AG09309 (cell line): ENCODE results near the gene APPL2.

Source experiments
- DNase-seq: peaks from one replicate; pipeline ENCODE4 v3.0.0-alpha.2; 2010; ENCODE audit warnings: low read depth
- H3K4me3 ChIP-seq: 2 replicates; pipeline ENCODE4 v1.5.1; 2011; ENCODE audit warnings: mild to moderate bottlenecking, low read depth, low read length, moderate library complexity; ENCODE audit not compliant: control insufficient read depth
- CTCF ChIP-seq: IDR thresholded peaks from 2 replicates; pipeline ENCODE4 v1.5.1; 2011; ENCODE audit warnings: mild to moderate bottlenecking, low read depth, low read length, inconsistent platforms; ENCODE audit not compliant: insufficient read depth, control insufficient read depth; ENCODE audit errors: missing control alignments

Gene APPL2

GRCh38 chr12:105235732-105236476 is at the start of gene APPL2:
Gene APPL2 (minus strand): TSS chr12:105236174. CDS start chr12:105236012, 162 bp downstream.
- TF ChIP-seq CTCF: peak; percentile 8
- peak within 1 kb of the TSS; percentile 68 for H3K4me3 ChIP-seq
- DNase-seq: no peak

DNA sequence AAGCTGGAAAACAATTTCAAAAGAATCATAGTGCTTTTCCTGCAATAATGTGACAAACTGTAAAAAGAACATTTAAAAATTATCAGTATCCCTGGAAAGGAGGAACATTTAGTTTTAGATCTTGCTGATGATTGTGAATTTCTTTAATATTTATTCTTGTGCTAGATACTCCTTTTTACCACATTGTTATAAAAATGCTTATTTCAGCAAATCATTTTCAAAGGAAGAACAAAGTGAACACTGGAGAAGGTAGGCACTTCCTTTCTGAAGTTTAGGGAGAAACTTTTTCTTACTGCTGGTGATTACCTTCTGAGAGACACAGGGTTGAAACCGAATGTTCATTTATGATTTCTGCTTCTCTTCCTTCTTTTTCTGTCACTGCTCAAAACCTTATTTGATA is 49.4 kb upstream of the APPL2 start:
- H3K4me3 ChIP-seq: no peak overlapping the region
- TF ChIP-seq CTCF: no peak
- no peak for DNase-seq

GRCh38 chr12:105281694-105282049 is 45.7 kb upstream of the APPL2 start:
- no peak for TF ChIP-seq CTCF
- H3K4me3 ChIP-seq: no peak overlapping the region
- no peak for DNase-seq

GRCh38 chr12:105280966-105281693 is 45.2 kb upstream of the APPL2 start:
- no peak overlapping the region for H3K4me3 ChIP-seq
- TF ChIP-seq CTCF: no peak
- no peak for DNase-seq

DNA sequence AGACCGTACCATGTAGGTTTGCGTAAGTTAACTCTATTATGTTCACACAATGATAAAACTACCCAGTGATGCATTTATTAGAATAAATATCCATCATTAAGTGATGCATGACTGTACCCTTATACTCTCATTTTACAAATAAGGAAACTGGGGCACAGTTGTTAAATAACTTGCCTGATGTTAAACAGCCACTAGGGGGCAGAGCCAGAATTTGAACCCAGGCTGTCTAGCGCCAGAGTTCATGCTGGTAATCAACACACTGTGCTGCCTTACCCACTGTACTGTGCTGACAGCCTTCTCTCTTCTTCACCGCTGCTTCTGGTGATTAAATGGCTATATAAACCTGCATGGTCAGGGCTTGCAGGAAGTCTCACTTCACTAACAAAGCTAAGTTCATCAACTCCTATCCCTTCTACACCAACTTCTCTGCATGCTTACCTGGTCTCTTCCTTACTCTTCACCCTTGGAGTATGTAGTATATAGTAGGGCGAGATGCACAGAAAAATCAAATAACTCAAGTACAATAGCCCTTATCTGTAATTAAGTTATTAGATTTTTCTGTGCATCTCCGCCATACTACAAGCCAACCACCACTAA is 43.6 kb upstream of the APPL2 start:
- H3K4me3 ChIP-seq: no peak overlapping the region
- TF ChIP-seq CTCF: peak; percentile 60
- DNase-seq: no peak

GRCh38 chr12:105278043-105278697 is 42.2 kb upstream of the APPL2 start:
- H3K4me3 ChIP-seq: no peak overlapping the region
- no peak for DNase-seq
- TF ChIP-seq CTCF: peak; percentile 42
